ENCODE measurements around the gene RBM12.

GRCh38 chr20:35695978-35696377 is 31.3 kb upstream of the RBM12 start:
- TF ChIP-seq CTCF (IDR thresholded peaks at IDR 0.05): no peak
- TF ChIP-seq POLR2A (IDR thresholded peaks at IDR 0.05): no peak

All from heart left ventricle (tissue), 13 donors.